HepG2 (cell line): ENCODE results near the gene PDZK1. TPM values are rescaled to one million over a fixed set of nuclear protein-coding genes. Genes with fewer than 3 reads are reported as not detected.

Experiments
- ARNTL ChIP-seq: sonication (generic); formaldehyde crosslinking; IDR thresholded peaks from 2 replicates; pipeline ENCODE4 v1.4.0; 2020; ENCODE audit warnings: mild to moderate bottlenecking, missing genetic modification reagents
- ATF7-NPFF ChIP-seq: sonication (generic); formaldehyde crosslinking; IDR thresholded peaks from 2 replicates; pipeline ENCODE4 v1.8.1; 2023; ENCODE audit warnings: mild to moderate bottlenecking, low read depth, missing genetic modification reagents, moderate library complexity
- HDAC1 ChIP-seq: sonication (generic); formaldehyde crosslinking; IDR thresholded peaks from 2 replicates; pipeline ENCODE4 v1.5.1; 2020; ENCODE audit warnings: mild to moderate bottlenecking, missing genetic modification reagents
- NCOA2 ChIP-seq: sonication (generic); formaldehyde crosslinking; IDR thresholded peaks from 2 replicates; pipeline ENCODE4 v1.8.0; 2022; ENCODE audit warnings: inconsistent platforms
- POLR2A ChIP-seq, 2 experiments: IDR thresholded peaks; 2 replicates each; pipeline ENCODE4 v1.6.1; 2011; ENCODE audit warnings: low read depth in 2 of 2, low read length in 2 of 2, mild to moderate bottlenecking in 1 of 2, moderate library complexity in 1 of 2; ENCODE audit not compliant: insufficient read depth in 1 of 2
- SAP130 ChIP-seq: IDR thresholded peaks from 2 replicates; pipeline ENCODE4 v1.6.1; 2016; ENCODE audit warnings: low read depth
- SOX5 ChIP-seq: IDR thresholded peaks from 2 replicates; pipeline ENCODE4 v1.6.1; 2016; ENCODE audit warnings: borderline replicate concordance
- ZNF782 ChIP-seq: sonication (generic); formaldehyde crosslinking; IDR thresholded peaks from 2 replicates; pipeline ENCODE4 v1.4.0; 2020; ENCODE audit warnings: missing genetic modification reagents, mild to moderate bottlenecking, borderline replicate concordance
- polyA plus RNA-seq, 8 experiments: library from polyadenylated mRNA; depleted of rRNA in 3 of 8; stranded (reverse) in 7 of 8; unstranded in 1 of 8; fragments of >200 nt; fragmentation: Illumina TruSeq in 4 of 8; extraction: Trizol in 4 of 8; gene quantifications; 2 replicates each; pipeline versions ENCODE4 v1.2.1 to v1.2.3, GENCODE V29; 2011 to 2016; ENCODE audit warnings: low read depth in 4 of 8, missing spikeins in 1 of 8, mixed read lengths in 1 of 8; ENCODE audit not compliant: insufficient read depth in 1 of 8
- total RNA-seq, 5 experiments: library from RNA; depleted of rRNA; stranded (reverse); fragments of >200 nt; fragmentation: Illumina TruSeq; extraction: Trizol; gene quantifications; 2 replicates each; pipeline ENCODE4 v1.2.3, GENCODE V29; 2016; ENCODE audit warnings: low read depth in 1 of 5
- TF ChIP-seq, protein P1 (sequence below), 2 experiments: sonication (generic) in 1 of 2; formaldehyde crosslinking in 1 of 2; IDR thresholded peaks; 2 replicates each; pipeline versions ENCODE4 v1.4.0 to v1.6.1; 2016 to 2020; ENCODE audit warnings: borderline replicate concordance in 1 of 2, low read depth in 1 of 2, mild to moderate bottlenecking in 1 of 2, missing genetic modification reagents in 1 of 2
- TF ChIP-seq, protein P2 (sequence below): sonication (generic); formaldehyde crosslinking; IDR thresholded peaks from 2 replicates; pipeline ENCODE4 v1.8.0; 2022; ENCODE audit warnings: mild to moderate bottlenecking, missing genetic modification reagents; ENCODE audit not compliant: insufficient replicate concordance
- TF ChIP-seq, protein P3 (sequence below): sonication (generic); IDR thresholded peaks from 2 replicates; pipeline ENCODE4 v1.6.1; 2016; ENCODE audit warnings: low read depth, borderline replicate concordance

PDZK1 gene
- total and polyA plus RNA-seq, 2 of the 13 experiments (the other 11 are each of a cell fraction or from before 2014, with no cell fraction given), result 16.2 to 46.4 TPM

GRCh38 chr1:145708063-145708462, 895 bp upstream of the PDZK1 start (continued):
- TF ChIP-seq ARNTL (CRISPR knock-in tag), result 0 out of 2 replicates have a peak, but pooled peaks have one; percentile 34
- peak; percentile 6; the same call in 1 of the 2 replicates for TF ChIP-seq SAP130 (CRISPR knock-in tag)
- TF ChIP-seq, protein P1, sequence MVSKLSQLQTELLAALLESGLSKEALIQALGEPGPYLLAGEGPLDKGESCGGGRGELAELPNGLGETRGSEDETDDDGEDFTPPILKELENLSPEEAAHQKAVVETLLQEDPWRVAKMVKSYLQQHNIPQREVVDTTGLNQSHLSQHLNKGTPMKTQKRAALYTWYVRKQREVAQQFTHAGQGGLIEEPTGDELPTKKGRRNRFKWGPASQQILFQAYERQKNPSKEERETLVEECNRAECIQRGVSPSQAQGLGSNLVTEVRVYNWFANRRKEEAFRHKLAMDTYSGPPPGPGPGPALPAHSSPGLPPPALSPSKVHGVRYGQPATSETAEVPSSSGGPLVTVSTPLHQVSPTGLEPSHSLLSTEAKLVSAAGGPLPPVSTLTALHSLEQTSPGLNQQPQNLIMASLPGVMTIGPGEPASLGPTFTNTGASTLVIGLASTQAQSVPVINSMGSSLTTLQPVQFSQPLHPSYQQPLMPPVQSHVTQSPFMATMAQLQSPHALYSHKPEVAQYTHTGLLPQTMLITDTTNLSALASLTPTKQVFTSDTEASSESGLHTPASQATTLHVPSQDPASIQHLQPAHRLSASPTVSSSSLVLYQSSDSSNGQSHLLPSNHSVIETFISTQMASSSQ (IDR thresholded peaks at IDR 0.05; ENCODE audit: low read depth), result no peak
- TF ChIP-seq, protein P1 (CRISPR knock-in tag; IDR thresholded peaks at IDR 0.05; ENCODE audit: borderline replicate concordance), result 0 out of 2 replicates have a peak, but pooled peaks have one; percentile 36
- TF ChIP-seq SOX5 (CRISPR knock-in tag), result 0 out of 2 replicates have a peak, but pooled peaks have one; percentile 19
- TF ChIP-seq HDAC1 (CRISPR knock-in tag), result peak; percentile 43; the same call in 1 of the 2 replicates
- TF ChIP-seq NCOA2 (CRISPR knock-in tag), result no peak
- no peak for TF ChIP-seq ATF7-NPFF
- TF ChIP-seq, protein P2, sequence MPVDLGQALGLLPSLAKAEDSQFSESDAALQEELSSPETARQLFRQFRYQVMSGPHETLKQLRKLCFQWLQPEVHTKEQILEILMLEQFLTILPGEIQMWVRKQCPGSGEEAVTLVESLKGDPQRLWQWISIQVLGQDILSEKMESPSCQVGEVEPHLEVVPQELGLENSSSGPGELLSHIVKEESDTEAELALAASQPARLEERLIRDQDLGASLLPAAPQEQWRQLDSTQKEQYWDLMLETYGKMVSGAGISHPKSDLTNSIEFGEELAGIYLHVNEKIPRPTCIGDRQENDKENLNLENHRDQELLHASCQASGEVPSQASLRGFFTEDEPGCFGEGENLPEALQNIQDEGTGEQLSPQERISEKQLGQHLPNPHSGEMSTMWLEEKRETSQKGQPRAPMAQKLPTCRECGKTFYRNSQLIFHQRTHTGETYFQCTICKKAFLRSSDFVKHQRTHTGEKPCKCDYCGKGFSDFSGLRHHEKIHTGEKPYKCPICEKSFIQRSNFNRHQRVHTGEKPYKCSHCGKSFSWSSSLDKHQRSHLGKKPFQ (CRISPR knock-in tag), result peak; percentile 10
- peak in 1 of 2 experiments; percentile 8; a peak in 1 of 4 replicates for TF ChIP-seq POLR2A (IDR thresholded peaks at IDR 0.05; ENCODE audit: insufficient read depth in 1 of 2, low read depth in 2 of 2, low read length in 2 of 2)
- TF ChIP-seq, protein P3, sequence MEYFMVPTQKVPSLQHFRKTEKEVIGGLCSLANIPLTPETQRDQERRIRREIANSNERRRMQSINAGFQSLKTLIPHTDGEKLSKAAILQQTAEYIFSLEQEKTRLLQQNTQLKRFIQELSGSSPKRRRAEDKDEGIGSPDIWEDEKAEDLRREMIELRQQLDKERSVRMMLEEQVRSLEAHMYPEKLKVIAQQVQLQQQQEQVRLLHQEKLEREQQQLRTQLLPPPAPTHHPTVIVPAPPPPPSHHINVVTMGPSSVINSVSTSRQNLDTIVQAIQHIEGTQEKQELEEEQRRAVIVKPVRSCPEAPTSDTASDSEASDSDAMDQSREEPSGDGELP, result peak; percentile 34; the same call in 1 of the 2 replicates
- TF ChIP-seq ZNF782 (CRISPR knock-in tag), result 0 out of 2 replicates have a peak, but pooled peaks have one; percentile 50
- TF ChIP-seq, all 625 proteins: peak for 18
